BE2C (cell line): ENCODE measurements around the gene MMADHC. TPM values are rescaled to one million over a fixed set of nuclear protein-coding genes. Genes with fewer than 3 reads are reported as not detected.

ENCODE experiments used
- DNase-seq: peaks from one replicate; pipeline ENCODE4 v3.0.0-alpha.2; 2020
- H3K27me3 ChIP-seq: fragments of 250-450 bp; sonication (Bioruptor Pico); 2 replicates; pipeline ENCODE4 v1.5.1; 2020; ENCODE audit warnings: mild to moderate bottlenecking
- H3K36me3 ChIP-seq: fragments of 250-450 bp; sonication (Bioruptor Pico); 2 replicates; pipeline ENCODE4 v1.5.1; 2020; ENCODE audit warnings: mild to moderate bottlenecking
- H3K4me1 ChIP-seq: fragments of 250-450 bp; sonication (Bioruptor Pico); 2 replicates; pipeline ENCODE4 v1.5.1; 2020
- H3K4me3 ChIP-seq: 2 replicates; pipeline ENCODE4 v1.5.1; 2011; ENCODE audit warnings: low read depth, low read length
- H3K9me3 ChIP-seq: fragments of 250-450 bp; sonication (Bioruptor Pico); 2 replicates; pipeline ENCODE4 v1.5.1; 2020
- polyA plus RNA-seq: library from polyadenylated mRNA; unstranded; fragments of >200 nt; gene quantifications from one replicate; pipeline ENCODE4 v1.2.1, GENCODE V29; 2012; ENCODE audit warnings: low read depth, missing spikeins; ENCODE audit not compliant: insufficient read length, insufficient read depth
- TF ChIP-seq, protein P1 (sequence below): IDR thresholded peaks from 2 replicates; pipeline ENCODE4 v1.5.1; 2012; ENCODE audit warnings: mild to moderate bottlenecking, low read depth, low read length

MMADHC gene
- 45.5 TPM for polyA plus RNA-seq

GRCh38 chr2:149587220-149587949, at the start of gene MMADHC:
Gene MMADHC, minus strand, starts transcription at chr2:149587775. Its CDS starts 678 bp downstream, at chr2:149587097.
- Histone ChIP-seq H3K27me3 (no peaks in the 10 kb centered on the region), H3K4me3 (peak within 1 kb of the TSS; percentile 79), H3K4me1 (no peaks in the 10 kb centered on the region), H3K9me3 (no peaks in the 10 kb centered on the region), H3K36me3 (no peaks in the 10 kb centered on the region)
- TF ChIP-seq, protein P1, sequence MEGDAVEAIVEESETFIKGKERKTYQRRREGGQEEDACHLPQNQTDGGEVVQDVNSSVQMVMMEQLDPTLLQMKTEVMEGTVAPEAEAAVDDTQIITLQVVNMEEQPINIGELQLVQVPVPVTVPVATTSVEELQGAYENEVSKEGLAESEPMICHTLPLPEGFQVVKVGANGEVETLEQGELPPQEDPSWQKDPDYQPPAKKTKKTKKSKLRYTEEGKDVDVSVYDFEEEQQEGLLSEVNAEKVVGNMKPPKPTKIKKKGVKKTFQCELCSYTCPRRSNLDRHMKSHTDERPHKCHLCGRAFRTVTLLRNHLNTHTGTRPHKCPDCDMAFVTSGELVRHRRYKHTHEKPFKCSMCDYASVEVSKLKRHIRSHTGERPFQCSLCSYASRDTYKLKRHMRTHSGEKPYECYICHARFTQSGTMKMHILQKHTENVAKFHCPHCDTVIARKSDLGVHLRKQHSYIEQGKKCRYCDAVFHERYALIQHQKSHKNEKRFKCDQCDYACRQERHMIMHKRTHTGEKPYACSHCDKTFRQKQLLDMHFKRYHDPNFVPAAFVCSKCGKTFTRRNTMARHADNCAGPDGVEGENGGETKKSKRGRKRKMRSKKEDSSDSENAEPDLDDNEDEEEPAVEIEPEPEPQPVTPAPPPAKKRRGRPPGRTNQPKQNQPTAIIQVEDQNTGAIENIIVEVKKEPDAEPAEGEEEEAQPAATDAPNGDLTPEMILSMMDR: no peak
- DNase-seq: peak; percentile 90

DNA sequence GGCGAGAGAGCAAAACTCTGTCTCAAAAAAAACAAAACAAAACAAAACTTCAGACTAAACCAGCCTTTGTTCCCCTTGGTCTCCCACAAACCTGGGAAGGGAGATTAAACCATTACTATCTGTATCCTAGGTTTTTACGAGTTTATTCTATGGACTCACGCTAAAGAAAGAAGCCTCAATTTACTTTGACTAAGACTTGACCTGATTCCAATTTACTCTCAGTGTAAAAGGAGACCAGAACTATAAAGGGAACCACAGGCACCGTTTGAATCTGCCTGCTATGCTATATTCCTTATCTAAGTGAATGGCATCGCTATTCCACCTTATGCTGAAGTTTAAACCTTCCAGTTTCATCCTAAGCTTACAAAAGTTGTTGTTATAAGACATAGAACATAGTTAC, 46.5 kb upstream of the MMADHC start:
- Histone ChIP-seq H3K4me3 (no peak overlapping the region), H3K36me3 (no peaks in the 10 kb centered on the region), H3K9me3 (no peaks in the 10 kb centered on the region), H3K4me1 (no peaks in the 10 kb centered on the region), H3K27me3 (no peaks in the 10 kb centered on the region)
- no peak for DNase-seq
- TF ChIP-seq, protein P1: no peak

DNA sequence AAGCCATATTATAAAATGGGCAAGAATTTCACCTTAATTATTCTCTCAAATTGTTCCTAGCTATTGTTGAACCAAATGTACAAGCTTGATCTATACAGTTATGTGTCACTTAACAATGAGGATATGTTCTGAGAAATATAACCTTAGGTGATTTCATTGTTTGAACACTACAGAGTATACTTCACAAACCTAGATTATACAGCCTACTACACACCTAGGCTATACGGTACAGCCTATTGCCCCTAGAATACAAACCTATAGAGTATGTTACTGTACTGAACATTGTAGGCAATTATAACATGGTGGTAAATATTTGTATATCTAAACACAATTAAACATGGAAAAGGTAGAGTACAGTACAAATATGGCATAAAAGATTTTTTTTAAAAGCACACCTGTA, 42.9 kb upstream of the MMADHC start:
- TF ChIP-seq, protein P1: no peak
- no peak overlapping the region for H3K4me3 ChIP-seq
- H3K4me1 ChIP-seq: no peaks in the 10 kb centered on the region
- H3K36me3 ChIP-seq: no peaks in the 10 kb centered on the region
- H3K9me3 ChIP-seq: no peaks in the 10 kb centered on the region
- H3K27me3 ChIP-seq: no peaks in the 10 kb centered on the region
- DNase-seq: no peak

GRCh38 chr2:149629026-149629425, 41.5 kb upstream of the MMADHC start:
- TF ChIP-seq, protein P1: no peak
- Histone ChIP-seq H3K4me3 (no peak overlapping the region), H3K27me3 (no peaks in the 10 kb centered on the region), H3K9me3 (no peaks in the 10 kb centered on the region), H3K36me3 (no peaks in the 10 kb centered on the region), H3K4me1 (no peaks in the 10 kb centered on the region)
- no peak for DNase-seq

- no peak overlapping the region for H3K4me3 ChIP-seq
- TF ChIP-seq, protein P1: no peak
- H3K9me3 ChIP-seq: no peaks in the 10 kb centered on the region
- no peaks in the 10 kb centered on the region for H3K27me3 ChIP-seq
- H3K36me3 ChIP-seq: no peaks in the 10 kb centered on the region
- no peak for DNase-seq
- H3K4me1 ChIP-seq: no peaks in the 10 kb centered on the region
These were observed 39.7 kb upstream of the MMADHC start for GRCh38 chr2:149627111-149627801.

- H3K4me3 ChIP-seq: no peak overlapping the region
- no peaks in the 10 kb centered on the region for H3K27me3 ChIP-seq
- DNase-seq: no peak
- H3K4me1 ChIP-seq: no peaks in the 10 kb centered on the region
- H3K9me3 ChIP-seq: no peaks in the 10 kb centered on the region
- TF ChIP-seq, protein P1: no peak
- no peaks in the 10 kb centered on the region for H3K36me3 ChIP-seq
These were observed 38.1 kb upstream of the MMADHC start for GRCh38 chr2:149625671-149626070.
